Pancreas (tissue), 10 donors: ENCODE measurements around the gene SLC6A8. TPM values are rescaled to one million over a fixed set of nuclear protein-coding genes. Genes with fewer than 3 reads are reported as not detected.
"Not testable (repeated sequence)": the region's sequence is repeated elsewhere in the genome, so short reads cannot be mapped to it uniquely, and the experiment has no call there.

Experiments
- ATAC-seq, 4 donors: fragments of 200-7000 bp; cut with Tn5 transposase; one replicate each; pipeline versions ENCODE4 v1.8.0 to v1.9.1; 2020; ENCODE audit warnings: mild to moderate bottlenecking in 4 of 4, moderate library complexity in 4 of 4
- DNase-seq, 6 donors: peaks; one replicate each; pipeline ENCODE4 v3.0.0-alpha.2; 2020
- FAIRE-seq: peaks from 2 replicates; lab custom pipeline; 2012; peaks lifted over from hg19 to GRCh38; lab: Jason Lieb, UNC
- H3K27ac ChIP-seq, 4 donors: fragments of 200-600 bp; sonication (generic); 1 replicate in 3 of 4; 2 replicates in 1 of 4; pipeline versions ENCODE4 v1.5.0 to v1.8.0; 2020
- H3K27me3 ChIP-seq, 4 donors: fragments of 200-600 bp; one replicate each; pipeline ENCODE4 v1.8.0; 2021
- H3K36me3 ChIP-seq, 3 donors: fragments of 200-600 bp; sonication (generic) in 1 of 3; one replicate each; pipeline versions ENCODE4 v1.5.0 to v1.8.0; 2020 to 2021
- H3K4me1 ChIP-seq, 3 donors: fragments of 200-600 bp; one replicate each; pipeline ENCODE4 v1.8.0; 2021
- H3K4me3 ChIP-seq, 4 donors: fragments of 200-600 bp; sonication (generic) in 2 of 4; one replicate each; pipeline versions ENCODE4 v1.5.0 to v1.8.0; 2020 to 2021
- H3K9me3 ChIP-seq, 4 donors: fragments of 200-600 bp; one replicate each; pipeline ENCODE4 v1.8.0; 2021
- CTCF ChIP-seq, 4 donors: fragments of 200-600 bp; sonication (generic) in 3 of 4; IDR thresholded peaks; one replicate each; pipeline versions ENCODE4 v1.5.0 to v1.8.0; 2021; ENCODE audit warnings: antibody characterized with exemption in 4 of 4
- WGBS, 2 donors: extraction: QIAGEN DNeasy Blood & Tissue Kit; methylation state at CpG; one replicate each; pipeline ENCODE4 v1.1.7; 2013; 5-methylcytosine and 5-hydroxymethylcytosine counted together
- intact Hi-C, 3 donors: fragments of 100-400 bp; cut with DNase I; formaldehyde crosslinking; loops; one replicate each; pipeline versions ENCODE4 v1.11.1 to v1.14.2; 2022
- polyA plus RNA-seq, 2 donors: library from polyadenylated mRNA; stranded (reverse); fragments of 200-250 nt; gene quantifications; one replicate each; pipeline ENCODE4 v1.2.3, GENCODE V29; 2013
- total RNA-seq, 6 donors: library from RNA; stranded (reverse); fragmentation: NEBNext Ultra II Directional in 4 of 6; extraction: Animal tissue kit (Norgen Biotek cat#: 25700) in 4 of 6; gene quantifications; one replicate each; pipeline versions ENCODE4 v1.2.1 to v1.2.4, GENCODE V29; 2021 to 2023
- donor health status: healthy with polysubstance abuse.
- donor health status: DM: no; HTN: no; CAD: no; lungs with moderate emphysema.
- donor health status: DM: no; HTN: no; CAD: no.
- donor health status: control.
- donor health status: control.
- donor health status: Bipolar disorder and iron deficiency.
- donor health status: DM: yes; HTN: yes; CAD: no.
- donor health status: DM: no; HTN: no; CAD: no.
- donor health status: DM: no; HTN: no; CAD: no.
- donor health status: DM: yes; HTN: yes; CAD: no.

Gene SLC6A8
- total and polyA plus RNA-seq, 8 donors, result 8.4 to 15.8 (median 12.1) TPM

DNA sequence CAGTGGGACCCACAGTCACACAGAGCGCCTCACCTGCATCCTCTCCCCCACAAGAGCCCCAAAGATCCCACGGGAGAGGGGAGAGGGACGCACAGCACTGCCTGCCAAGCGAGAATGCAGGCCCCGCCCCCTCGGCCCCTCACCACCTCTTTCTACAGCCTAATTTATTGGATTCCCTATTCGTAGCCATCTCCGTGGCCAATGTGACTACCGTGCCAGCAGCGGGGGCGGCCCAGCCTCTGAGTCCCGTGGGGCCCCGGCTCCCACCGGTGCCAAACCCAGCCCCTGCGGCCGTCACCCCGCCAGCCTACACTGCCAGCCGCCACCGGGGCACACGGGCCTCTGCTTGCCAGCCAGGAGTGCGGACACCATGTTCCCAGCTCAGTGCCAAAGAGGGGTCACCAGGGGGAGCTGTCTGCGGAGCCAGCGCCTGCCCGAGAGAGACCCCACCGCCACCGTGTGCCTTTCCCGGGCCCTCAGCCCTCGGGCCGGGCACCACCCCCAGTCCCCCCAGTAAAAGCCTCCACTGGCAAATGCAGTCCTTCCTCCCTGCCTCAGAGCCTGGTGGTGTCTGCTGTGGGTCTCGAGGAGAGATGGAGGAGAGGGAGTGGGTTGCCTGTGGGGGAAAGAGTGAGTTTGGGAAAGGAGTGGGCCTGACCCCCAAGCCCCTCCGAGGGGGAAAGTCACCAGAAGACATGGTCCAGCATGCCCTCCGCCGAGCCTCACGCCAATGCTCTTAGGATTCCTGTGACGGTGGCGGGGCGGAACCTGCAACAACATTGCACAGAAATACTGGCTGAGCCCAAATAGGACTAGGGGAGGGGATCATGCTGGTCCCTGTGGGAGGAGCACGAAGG is 56.7 kb downstream of the SLC6A8 start:
- H3K36me3 ChIP-seq, result no peaks in the 10 kb centered on the region
- peak in 3 of 6 donors; percentile 32 to 65 (median 56) for DNase-seq
- WGBS, 2 donors, result 41 to 42% methylated on average over 36 to 38 of the region's 38 CpGs
- peak; percentile 60 for FAIRE-seq
- H3K9me3 ChIP-seq, result no peaks in the 10 kb centered on the region
- no peak for TF ChIP-seq CTCF (IDR thresholded peaks at IDR 0.05)
- H3K4me3 ChIP-seq, result no peak overlapping the region
- H3K27ac ChIP-seq, result peak overlapping the region in 1 of 4 donors; percentile 23
- no peaks in the 10 kb centered on the region for H3K4me1 ChIP-seq
- ATAC-seq, result peak in 1 of 4 donors; percentile 57
- intact Hi-C loops, result no loop called here
- H3K27me3 ChIP-seq, result no peaks in the 10 kb centered on the region

GRCh38 chrX:153745067-153745433 is 57.3 kb downstream of the SLC6A8 start:
- intact Hi-C loops, H3K36me3 ChIP-seq, ATAC-seq, H3K4me1 ChIP-seq, H3K27ac ChIP-seq, H3K9me3 ChIP-seq, H3K27me3 ChIP-seq, FAIRE-seq, H3K4me3 ChIP-seq: not testable (repeated sequence)
- WGBS, 2 donors, result 32 to 54% methylated on average over 9 to 12 of the region's 12 CpGs
- peak in 1 of 6 donors; percentile 55 for DNase-seq

Other genes with a start within 250 kb of the SLC6A8 start
- under 1 TPM in 5 of 6 donors, not detected in 1; 0.19 to 0.59 (median 0.37) TPM for gene TREX2, start 241.9 kb upstream of the SLC6A8 start, total RNA-seq
- under 1 TPM; 0.89 to 0.91 TPM for gene TREX2, start 241.9 kb upstream of the SLC6A8 start, polyA plus RNA-seq
- gene HAUS7, start 217.3 kb upstream of the SLC6A8 start, total RNA-seq, result 10 to 100 TPM in 1 of 6 donors, 1 to 10 TPM in 5; 4.9 to 12.0 (median 8.7) TPM
- gene HAUS7, start 217.3 kb upstream of the SLC6A8 start, polyA plus RNA-seq, result 10 to 100 TPM; 37.6 to 44.1 TPM
- gene BGN, start 192.9 kb upstream of the SLC6A8 start, total RNA-seq, result 100 to 1,000 TPM in 1 of 6 donors, 10 to 100 TPM in 2, 1 to 10 TPM in 3; 4.0 to 113 (median 15.0) TPM
- gene BGN, start 192.9 kb upstream of the SLC6A8 start, polyA plus RNA-seq, result 10 to 100 TPM; 20.2 to 24.5 TPM
- under 1 TPM in 4 of 6 donors, not detected in 2; 0.03 to 0.06 (median 0.04) TPM for gene ATP2B3, start 170.3 kb upstream of the SLC6A8 start, total RNA-seq
- gene ATP2B3, start 170.3 kb upstream of the SLC6A8 start, polyA plus RNA-seq, result under 1 TPM; 0.04 to 0.12 TPM
- gene CCNQ, start 88.8 kb upstream of the SLC6A8 start, total RNA-seq, result 10 to 100 TPM in 1 of 6 donors, 1 to 10 TPM in 5; 6.7 to 10.6 (median 8.1) TPM
- 10 to 100 TPM; 26.3 to 32.1 TPM for gene CCNQ, start 88.8 kb upstream of the SLC6A8 start, polyA plus RNA-seq
- under 1 TPM in 3 of 6 donors, not detected in 3; 0.09 to 0.28 (median 0.14) TPM for gene DUSP9, start 40.7 kb upstream of the SLC6A8 start, total RNA-seq
- under 1 TPM in 1 of 2 donors, not detected in 1; 0.07 TPM for gene DUSP9, start 40.7 kb upstream of the SLC6A8 start, polyA plus RNA-seq
- gene PNCK, start 14.1 kb upstream of the SLC6A8 start, total RNA-seq, result under 1 TPM in 3 of 6 donors, not detected in 3; 0.35 to 0.67 (median 0.49) TPM
- gene PNCK, start 14.1 kb upstream of the SLC6A8 start, polyA plus RNA-seq, result under 1 TPM; 0.28 to 0.99 TPM
- 100 to 1,000 TPM in 2 of 6 donors, 10 to 100 TPM in 4; 72.2 to 118 (median 88.4) TPM for gene BCAP31, start 36.5 kb downstream of the SLC6A8 start, total RNA-seq
- gene BCAP31, start 36.5 kb downstream of the SLC6A8 start, polyA plus RNA-seq, result 10 to 100 TPM; 66.3 to 90.1 TPM
- gene ABCD1, start 36.9 kb downstream of the SLC6A8 start, total RNA-seq, result 10 to 100 TPM in 3 of 6 donors, 1 to 10 TPM in 3; 5.8 to 13.2 (median 9.8) TPM
- gene ABCD1, start 36.9 kb downstream of the SLC6A8 start, polyA plus RNA-seq, result 10 to 100 TPM in 1 of 2 donors, 1 to 10 TPM in 1; 6.7 to 11.9 TPM
- gene PLXNB3, start 76.3 kb downstream of the SLC6A8 start, total RNA-seq, result 1 to 10 TPM; 4.0 to 9.0 (median 5.2) TPM
- gene PLXNB3, start 76.3 kb downstream of the SLC6A8 start, polyA plus RNA-seq, result 10 to 100 TPM; 22.9 to 28.6 TPM
- gene SRPK3, start 93.1 kb downstream of the SLC6A8 start, total RNA-seq, result under 1 TPM in 5 of 6 donors, not detected in 1; 0.12 to 0.38 (median 0.20) TPM
- gene SRPK3, start 93.1 kb downstream of the SLC6A8 start, polyA plus RNA-seq, result 1 to 10 TPM; 1.0 to 1.5 TPM
- 10 to 100 TPM; 15.8 to 29.9 (median 23.0) TPM for gene IDH3G, start 106.4 kb downstream of the SLC6A8 start, total RNA-seq
- gene IDH3G, start 106.4 kb downstream of the SLC6A8 start, polyA plus RNA-seq, result 10 to 100 TPM; 47.2 to 48.4 TPM
- 100 to 1,000 TPM; 368 to 471 (median 392) TPM for gene SSR4, start 106.7 kb downstream of the SLC6A8 start, total RNA-seq
- gene SSR4, start 106.7 kb downstream of the SLC6A8 start, polyA plus RNA-seq, result 100 to 1,000 TPM; 749 to 925 TPM
- 1 to 10 TPM in 2 of 6 donors, under 1 TPM in 4; 0.79 to 2.4 (median 0.92) TPM for gene PDZD4, start 142.6 kb downstream of the SLC6A8 start, total RNA-seq
- gene PDZD4, start 142.6 kb downstream of the SLC6A8 start, polyA plus RNA-seq, result 10 to 100 TPM in 1 of 2 donors, 1 to 10 TPM in 1; 8.4 to 15.2 TPM
- 1 to 10 TPM in 4 of 6 donors, under 1 TPM in 2; 0.97 to 1.6 (median 1.2) TPM for gene L1CAM, start 198.2 kb downstream of the SLC6A8 start, total RNA-seq
- gene L1CAM, start 198.2 kb downstream of the SLC6A8 start, polyA plus RNA-seq, result 1 to 10 TPM in 1 of 2 donors, under 1 TPM in 1; 0.84 to 3.9 TPM
- under 1 TPM; 0.12 to 0.58 (median 0.31) TPM for gene AVPR2, start 216.7 kb downstream of the SLC6A8 start, total RNA-seq
- 1 to 10 TPM; 1.3 TPM for gene AVPR2, start 216.7 kb downstream of the SLC6A8 start, polyA plus RNA-seq
- 10 to 100 TPM in 3 of 6 donors, 1 to 10 TPM in 3; 1.9 to 18.9 (median 8.9) TPM for gene ARHGAP4, start 238.3 kb downstream of the SLC6A8 start, total RNA-seq
- gene ARHGAP4, start 238.3 kb downstream of the SLC6A8 start, polyA plus RNA-seq, result 10 to 100 TPM; 44.7 to 71.7 TPM
- 10 to 100 TPM; 24.5 to 49.0 (median 40.3) TPM for gene NAA10, start 247.1 kb downstream of the SLC6A8 start, total RNA-seq
- gene NAA10, start 247.1 kb downstream of the SLC6A8 start, polyA plus RNA-seq, result 100 to 1,000 TPM in 1 of 2 donors, 10 to 100 TPM in 1; 95.1 to 115 TPM